OCI-LY7 (cell line): Measurements from ENCODE around the gene SUFU. TPM values are rescaled to one million over a fixed set of nuclear protein-coding genes. Genes with fewer than 3 reads are reported as not detected.

ENCODE experiments used
- BruUV-seq: library from RNA; stranded (reverse); fragments of 400-500 nt; replicated peaks from 2 replicates; lab custom pipeline; 2021; lab: Mats Ljungman, UMichigan
- CTCF ChIA-PET: fragments of 300-600 bp; sonication (Branson Sonifier 250); formaldehyde crosslinking; loops from one replicate; lab custom pipeline; 2022; ENCODE audit warnings: antibody characterized with exemption; ENCODE audit not compliant: unreplicated experiment; lab: Charles Lee
- POLR2A ChIA-PET: fragments of 300-600 bp; sonication (Branson Sonifier 250); formaldehyde crosslinking; loops from one replicate; lab custom pipeline; 2022; ENCODE audit warnings: antibody characterized with exemption; lab: Charles Lee
- DNase-seq: peaks from one replicate; pipeline ENCODE4 v3.0.0-alpha.2; 2015; ENCODE audit warnings: low spot score
- H2AFZ ChIP-seq: fragments of 200-600 bp; sonication (generic), shearing (Covaris generic); 2 replicates; pipeline ENCODE4 v1.6.1; 2014; ENCODE audit warnings: mild to moderate bottlenecking, antibody characterized with exemption, low read length, moderate library complexity
- H3K27ac ChIP-seq: fragments of 200-600 bp; sonication (generic); 2 replicates; pipeline ENCODE4 v1.5.1; 2014; ENCODE audit warnings: mixed run types, low read depth, mild to moderate bottlenecking, moderate library complexity, low read length, inconsistent platforms; ENCODE audit not compliant: poor library complexity, severe bottlenecking
- H3K36me3 ChIP-seq: fragments of 200-600 bp; sonication (generic); 2 replicates; pipeline ENCODE4 v1.6.1; 2014; ENCODE audit warnings: mild to moderate bottlenecking, antibody characterized with exemption, low read length, moderate library complexity, mixed read lengths; ENCODE audit not compliant: insufficient read depth
- H3K4me1 ChIP-seq: fragments of 200-600 bp; sonication (generic); 2 replicates; pipeline ENCODE4 v1.5.1; 2014; ENCODE audit warnings: mild to moderate bottlenecking, low read length; ENCODE audit not compliant: insufficient read depth, poor library complexity, severe bottlenecking
- H3K4me2 ChIP-seq: fragments of 200-600 bp; sonication (generic); 2 replicates; pipeline ENCODE4 v1.6.1; 2014; ENCODE audit warnings: mild to moderate bottlenecking, low read length
- H3K4me3 ChIP-seq: fragments of 200-600 bp; sonication (generic); 2 replicates; pipeline ENCODE4 v1.5.1; 2014; ENCODE audit warnings: mild to moderate bottlenecking, low read depth, low read length; ENCODE audit not compliant: poor library complexity, severe bottlenecking
- H3K79me2 ChIP-seq: fragments of 200-600 bp; sonication (generic); 2 replicates; pipeline ENCODE4 v1.6.1; 2016; ENCODE audit warnings: low read depth, mild to moderate bottlenecking, low read length, moderate library complexity, mixed read lengths; ENCODE audit not compliant: insufficient read depth
- H3K9me2 ChIP-seq: fragments of 200-600 bp; sonication (generic); 2 replicates; pipeline ENCODE4 v1.6.1; 2016; ENCODE audit warnings: mild to moderate bottlenecking, low read length, mixed read lengths; ENCODE audit not compliant: insufficient read depth
- H3K9me3 ChIP-seq: fragments of 200-600 bp; sonication (generic); 2 replicates; pipeline ENCODE4 v1.6.1; 2014; ENCODE audit warnings: mild to moderate bottlenecking, mixed run types, low read length, mixed read lengths
- H4K20me1 ChIP-seq: fragments of 200-600 bp; sonication (generic); 2 replicates; pipeline ENCODE4 v1.6.1; 2014; ENCODE audit warnings: mild to moderate bottlenecking, antibody characterized with exemption, low read length, moderate library complexity, mixed read lengths; ENCODE audit not compliant: insufficient read depth
- EZH2phosphoT487 ChIP-seq: fragments of 200-600 bp; sonication (generic); IDR thresholded peaks from 2 replicates; pipeline ENCODE4 v1.6.1; 2018; ENCODE audit warnings: low read depth, borderline replicate concordance, mild to moderate bottlenecking, mixed run types, antibody characterized with exemption, low read length, moderate library complexity, mixed read lengths
- intact Hi-C: fragments of 100-400 bp; cut with micrococcal nuclease; formaldehyde crosslinking; loops from one replicate; pipeline ENCODE4 v1.10.0; 2022; ENCODE audit not compliant: unreplicated experiment
- total RNA-seq, 2 experiments: library from RNA; depleted of rRNA in 1 of 2; stranded (reverse); fragments of >200 nt in 1 of 2; shearing (Covaris generic) in 1 of 2; gene quantifications; 2 replicates each; pipeline ENCODE4 v1.2.3, GENCODE V29; 2014 to 2022
- TF ChIP-seq, protein P1 (sequence below): fragments of 200-600 bp; sonication (generic); conservative IDR thresholded peaks from 2 replicates; pipeline ENCODE4 v1.5.1; 2014; ENCODE audit warnings: mild to moderate bottlenecking, antibody characterized with exemption, low read length, moderate library complexity, mixed read lengths

The SUFU gene
- total RNA-seq, 2 experiments from 2014 or later: 4.9 to 10.0 TPM

DNA sequence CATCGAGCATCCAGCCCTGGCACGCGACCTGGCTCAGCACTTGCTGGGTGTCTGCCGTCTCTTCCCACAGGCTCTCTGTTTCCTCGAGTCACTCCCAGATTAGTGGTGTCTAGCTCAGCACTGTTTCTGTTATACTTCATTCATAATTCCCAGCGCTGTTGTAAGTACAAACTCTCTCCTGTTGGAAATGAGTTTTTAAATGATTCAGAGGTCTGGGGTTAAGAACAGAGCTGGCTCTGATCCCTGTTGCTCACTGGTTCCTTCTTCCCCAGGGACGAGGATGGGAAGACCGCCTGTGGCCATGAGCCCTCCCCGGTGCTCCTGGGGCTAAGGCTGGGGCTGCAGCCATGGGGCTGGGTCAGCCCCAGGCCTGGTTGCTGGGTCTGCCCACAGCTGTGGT lies 35.1 kb upstream of the SUFU start:
- Histone ChIP-seq H3K27ac (no peak overlapping the region), H3K4me1 (peaks cover 3% of the 10 kb centered on the region), H4K20me1 (no peaks in the 10 kb centered on the region), H3K36me3 (peaks cover 12% of the 10 kb centered on the region; the same call in 1 of the 2 replicates), H3K9me3 (no peaks in the 10 kb centered on the region), H3K4me3 (no peak overlapping the region), H3K79me2 (peaks cover 3% of the 10 kb centered on the region; the same call in 1 of the 2 replicates), H2AFZ (no peak overlapping the region), H3K4me2 (no peak overlapping the region), H3K9me2 (no peaks in the 10 kb centered on the region)
- TF ChIP-seq EZH2phosphoT487: no peak
- TF ChIP-seq, protein P1, sequence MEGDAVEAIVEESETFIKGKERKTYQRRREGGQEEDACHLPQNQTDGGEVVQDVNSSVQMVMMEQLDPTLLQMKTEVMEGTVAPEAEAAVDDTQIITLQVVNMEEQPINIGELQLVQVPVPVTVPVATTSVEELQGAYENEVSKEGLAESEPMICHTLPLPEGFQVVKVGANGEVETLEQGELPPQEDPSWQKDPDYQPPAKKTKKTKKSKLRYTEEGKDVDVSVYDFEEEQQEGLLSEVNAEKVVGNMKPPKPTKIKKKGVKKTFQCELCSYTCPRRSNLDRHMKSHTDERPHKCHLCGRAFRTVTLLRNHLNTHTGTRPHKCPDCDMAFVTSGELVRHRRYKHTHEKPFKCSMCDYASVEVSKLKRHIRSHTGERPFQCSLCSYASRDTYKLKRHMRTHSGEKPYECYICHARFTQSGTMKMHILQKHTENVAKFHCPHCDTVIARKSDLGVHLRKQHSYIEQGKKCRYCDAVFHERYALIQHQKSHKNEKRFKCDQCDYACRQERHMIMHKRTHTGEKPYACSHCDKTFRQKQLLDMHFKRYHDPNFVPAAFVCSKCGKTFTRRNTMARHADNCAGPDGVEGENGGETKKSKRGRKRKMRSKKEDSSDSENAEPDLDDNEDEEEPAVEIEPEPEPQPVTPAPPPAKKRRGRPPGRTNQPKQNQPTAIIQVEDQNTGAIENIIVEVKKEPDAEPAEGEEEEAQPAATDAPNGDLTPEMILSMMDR: no peak
- BruUV-seq: no TSS peak
- DNase-seq: no peak
- ChIA-PET CTCF (no interaction called here), POLR2A (interaction anchor here (0.6 to 1.1 kb wide), 2 partner anchors 20 to 32 kb away, joined by 3 to 6 read pairs; no protein-coding TSS in a partner anchor)
- intact Hi-C loops: no loop called here

- H3K9me2 ChIP-seq: no peaks in the 10 kb centered on the region
- H3K79me2 ChIP-seq: no peaks in the 10 kb centered on the region
- no peak overlapping the region for H3K4me3 ChIP-seq
- H2AFZ ChIP-seq: no peak overlapping the region
- no peaks in the 10 kb centered on the region for H3K9me3 ChIP-seq
- intact Hi-C loops: no loop called here
- peaks cover 28% of the 10 kb centered on the region; the same call in 1 of the 2 replicates for H3K36me3 ChIP-seq
- BruUV-seq: no TSS peak
- no peaks in the 10 kb centered on the region for H4K20me1 ChIP-seq
- ChIA-PET CTCF (no interaction called here), POLR2A (interaction anchor here (1.3 kb wide), 1 partner anchor 9 kb away, joined by 3 read pairs; no protein-coding TSS in a partner anchor)
- no peak overlapping the region for H3K27ac ChIP-seq
- no peak for TF ChIP-seq EZH2phosphoT487
- TF ChIP-seq, protein P1: no peak
- no peaks in the 10 kb centered on the region for H3K4me1 ChIP-seq
- H3K4me2 ChIP-seq: no peak overlapping the region
- no peak for DNase-seq
Observed at GRCh38 chr10:102470579-102471546, 32.9 kb upstream of the SUFU start.
